ENCODE measurements around the gene ACAP3.

DNA sequence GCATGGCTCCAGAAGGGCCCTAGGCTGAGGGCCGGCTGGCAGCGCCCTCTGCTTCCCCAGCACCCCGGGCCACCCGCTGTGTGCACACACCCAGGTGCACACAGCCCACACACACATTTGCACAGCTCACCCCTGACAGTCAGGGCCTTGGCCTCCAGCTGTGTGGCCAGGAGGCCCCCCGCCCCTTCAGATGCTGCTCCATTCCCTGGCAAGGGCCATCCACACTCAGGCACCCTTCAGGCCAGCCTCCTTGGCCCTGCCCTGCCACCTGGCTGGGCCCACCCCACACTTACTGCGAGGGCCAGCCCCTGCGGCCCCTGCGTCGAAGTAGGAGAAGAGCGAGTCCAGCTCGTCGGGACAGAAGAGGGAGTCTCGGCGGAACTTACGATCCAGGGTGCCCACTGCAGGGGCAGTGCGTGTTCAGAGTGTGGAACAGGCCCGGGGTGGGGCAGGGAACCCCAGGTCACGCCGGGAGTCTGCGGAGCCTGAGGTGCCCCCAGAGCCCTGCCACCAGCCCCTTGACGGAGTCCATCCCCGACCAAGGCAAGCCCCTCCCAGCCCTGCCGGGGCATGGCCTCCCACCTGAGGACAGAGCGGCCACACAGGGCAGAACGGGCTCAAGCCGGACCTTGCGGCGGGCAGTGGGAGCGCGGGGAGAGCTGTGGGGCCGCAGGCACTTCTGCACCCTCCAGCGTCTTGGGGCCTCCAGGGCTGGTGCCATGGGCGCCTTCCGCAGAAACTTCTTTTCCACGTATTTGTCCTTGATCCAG is 12.4 kb downstream of the ACAP3 start:
- TF ChIP-seq, protein P1, sequence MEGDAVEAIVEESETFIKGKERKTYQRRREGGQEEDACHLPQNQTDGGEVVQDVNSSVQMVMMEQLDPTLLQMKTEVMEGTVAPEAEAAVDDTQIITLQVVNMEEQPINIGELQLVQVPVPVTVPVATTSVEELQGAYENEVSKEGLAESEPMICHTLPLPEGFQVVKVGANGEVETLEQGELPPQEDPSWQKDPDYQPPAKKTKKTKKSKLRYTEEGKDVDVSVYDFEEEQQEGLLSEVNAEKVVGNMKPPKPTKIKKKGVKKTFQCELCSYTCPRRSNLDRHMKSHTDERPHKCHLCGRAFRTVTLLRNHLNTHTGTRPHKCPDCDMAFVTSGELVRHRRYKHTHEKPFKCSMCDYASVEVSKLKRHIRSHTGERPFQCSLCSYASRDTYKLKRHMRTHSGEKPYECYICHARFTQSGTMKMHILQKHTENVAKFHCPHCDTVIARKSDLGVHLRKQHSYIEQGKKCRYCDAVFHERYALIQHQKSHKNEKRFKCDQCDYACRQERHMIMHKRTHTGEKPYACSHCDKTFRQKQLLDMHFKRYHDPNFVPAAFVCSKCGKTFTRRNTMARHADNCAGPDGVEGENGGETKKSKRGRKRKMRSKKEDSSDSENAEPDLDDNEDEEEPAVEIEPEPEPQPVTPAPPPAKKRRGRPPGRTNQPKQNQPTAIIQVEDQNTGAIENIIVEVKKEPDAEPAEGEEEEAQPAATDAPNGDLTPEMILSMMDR (IDR thresholded peaks at IDR 0.05; ENCODE audit: low read depth, low read length) = no peak
- no peak for TF ChIP-seq EZH2phosphoT487 (IDR thresholded peaks at IDR 0.05; ENCODE audit: low read depth)

Data from OCI-LY3 (cell line).